ENCODE results near the gene PROS1.

DNA sequence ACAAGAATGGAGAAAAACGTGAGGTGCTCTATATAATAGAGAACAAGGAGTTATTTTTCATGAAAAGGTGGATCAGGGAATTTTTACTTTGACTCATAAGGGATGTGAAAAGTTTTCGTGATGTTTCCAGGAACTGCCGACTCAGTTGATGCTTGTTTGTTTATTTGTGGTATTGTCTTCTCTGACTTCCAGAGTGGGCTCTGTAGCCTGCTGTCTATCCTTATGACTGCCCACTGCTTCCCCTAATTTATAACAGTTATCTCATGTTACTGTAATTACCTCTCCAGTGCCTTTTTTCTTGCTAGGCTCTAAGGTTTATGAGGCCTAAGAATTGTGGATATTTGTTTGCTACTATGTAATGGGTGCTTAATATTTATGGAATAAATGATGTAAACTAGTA is 18.5 kb upstream of the PROS1 start:
- TF ChIP-seq, protein P1, sequence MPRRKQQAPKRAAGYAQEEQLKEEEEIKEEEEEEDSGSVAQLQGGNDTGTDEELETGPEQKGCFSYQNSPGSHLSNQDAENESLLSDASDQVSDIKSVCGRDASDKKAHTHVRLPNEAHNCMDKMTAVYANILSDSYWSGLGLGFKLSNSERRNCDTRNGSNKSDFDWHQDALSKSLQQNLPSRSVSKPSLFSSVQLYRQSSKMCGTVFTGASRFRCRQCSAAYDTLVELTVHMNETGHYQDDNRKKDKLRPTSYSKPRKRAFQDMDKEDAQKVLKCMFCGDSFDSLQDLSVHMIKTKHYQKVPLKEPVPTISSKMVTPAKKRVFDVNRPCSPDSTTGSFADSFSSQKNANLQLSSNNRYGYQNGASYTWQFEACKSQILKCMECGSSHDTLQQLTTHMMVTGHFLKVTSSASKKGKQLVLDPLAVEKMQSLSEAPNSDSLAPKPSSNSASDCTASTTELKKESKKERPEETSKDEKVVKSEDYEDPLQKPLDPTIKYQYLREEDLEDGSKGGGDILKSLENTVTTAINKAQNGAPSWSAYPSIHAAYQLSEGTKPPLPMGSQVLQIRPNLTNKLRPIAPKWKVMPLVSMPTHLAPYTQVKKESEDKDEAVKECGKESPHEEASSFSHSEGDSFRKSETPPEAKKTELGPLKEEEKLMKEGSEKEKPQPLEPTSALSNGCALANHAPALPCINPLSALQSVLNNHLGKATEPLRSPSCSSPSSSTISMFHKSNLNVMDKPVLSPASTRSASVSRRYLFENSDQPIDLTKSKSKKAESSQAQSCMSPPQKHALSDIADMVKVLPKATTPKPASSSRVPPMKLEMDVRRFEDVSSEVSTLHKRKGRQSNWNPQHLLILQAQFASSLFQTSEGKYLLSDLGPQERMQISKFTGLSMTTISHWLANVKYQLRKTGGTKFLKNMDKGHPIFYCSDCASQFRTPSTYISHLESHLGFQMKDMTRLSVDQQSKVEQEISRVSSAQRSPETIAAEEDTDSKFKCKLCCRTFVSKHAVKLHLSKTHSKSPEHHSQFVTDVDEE (CRISPR knock-in tag; IDR thresholded peaks at IDR 0.05), result no peak
- TF ChIP-seq CREB5 (CRISPR knock-in tag; IDR thresholded peaks at IDR 0.05; ENCODE audit: low read depth) (no peak), ZFP30 (CRISPR knock-in tag; IDR thresholded peaks at IDR 0.05) (no peak), TOX (CRISPR knock-in tag; IDR thresholded peaks at IDR 0.05; ENCODE audit: borderline replicate concordance) (no peak), ARNTL (CRISPR knock-in tag; IDR thresholded peaks at IDR 0.05; ENCODE audit: borderline replicate concordance, low read depth) (no peak), ZNF70 (CRISPR knock-in tag; IDR thresholded peaks at IDR 0.05) (no peak), ZNF565 (CRISPR knock-in tag; conservative IDR thresholded peaks at IDR 0.05; ENCODE audit: low read depth) (no peak)
- TF ChIP-seq, protein P2, sequence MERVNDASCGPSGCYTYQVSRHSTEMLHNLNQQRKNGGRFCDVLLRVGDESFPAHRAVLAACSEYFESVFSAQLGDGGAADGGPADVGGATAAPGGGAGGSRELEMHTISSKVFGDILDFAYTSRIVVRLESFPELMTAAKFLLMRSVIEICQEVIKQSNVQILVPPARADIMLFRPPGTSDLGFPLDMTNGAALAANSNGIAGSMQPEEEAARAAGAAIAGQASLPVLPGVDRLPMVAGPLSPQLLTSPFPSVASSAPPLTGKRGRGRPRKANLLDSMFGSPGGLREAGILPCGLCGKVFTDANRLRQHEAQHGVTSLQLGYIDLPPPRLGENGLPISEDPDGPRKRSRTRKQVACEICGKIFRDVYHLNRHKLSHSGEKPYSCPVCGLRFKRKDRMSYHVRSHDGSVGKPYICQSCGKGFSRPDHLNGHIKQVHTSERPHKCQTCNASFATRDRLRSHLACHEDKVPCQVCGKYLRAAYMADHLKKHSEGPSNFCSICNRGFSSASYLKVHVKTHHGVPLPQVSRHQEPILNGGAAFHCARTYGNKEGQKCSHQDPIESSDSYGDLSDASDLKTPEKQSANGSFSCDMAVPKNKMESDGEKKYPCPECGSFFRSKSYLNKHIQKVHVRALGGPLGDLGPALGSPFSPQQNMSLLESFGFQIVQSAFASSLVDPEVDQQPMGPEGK (CRISPR knock-in tag; IDR thresholded peaks at IDR 0.05; ENCODE audit: borderline replicate concordance), result no peak
